ENCODE results near the gene MEGF6. TPM values are rescaled to one million over a fixed set of nuclear protein-coding genes. Genes with fewer than 3 reads are reported as not detected.
A peak's percentile ranks its signal among the peaks of the same experiment; 100 is the strongest.

The MEGF6 gene
- total and polyA plus RNA-seq, 9 of the 15 experiments (the other 6 are each of a cell fraction or from before 2014, with no cell fraction given): 0.03 to 1.7 (median 0.24) TPM; not detected in 3

DNA sequence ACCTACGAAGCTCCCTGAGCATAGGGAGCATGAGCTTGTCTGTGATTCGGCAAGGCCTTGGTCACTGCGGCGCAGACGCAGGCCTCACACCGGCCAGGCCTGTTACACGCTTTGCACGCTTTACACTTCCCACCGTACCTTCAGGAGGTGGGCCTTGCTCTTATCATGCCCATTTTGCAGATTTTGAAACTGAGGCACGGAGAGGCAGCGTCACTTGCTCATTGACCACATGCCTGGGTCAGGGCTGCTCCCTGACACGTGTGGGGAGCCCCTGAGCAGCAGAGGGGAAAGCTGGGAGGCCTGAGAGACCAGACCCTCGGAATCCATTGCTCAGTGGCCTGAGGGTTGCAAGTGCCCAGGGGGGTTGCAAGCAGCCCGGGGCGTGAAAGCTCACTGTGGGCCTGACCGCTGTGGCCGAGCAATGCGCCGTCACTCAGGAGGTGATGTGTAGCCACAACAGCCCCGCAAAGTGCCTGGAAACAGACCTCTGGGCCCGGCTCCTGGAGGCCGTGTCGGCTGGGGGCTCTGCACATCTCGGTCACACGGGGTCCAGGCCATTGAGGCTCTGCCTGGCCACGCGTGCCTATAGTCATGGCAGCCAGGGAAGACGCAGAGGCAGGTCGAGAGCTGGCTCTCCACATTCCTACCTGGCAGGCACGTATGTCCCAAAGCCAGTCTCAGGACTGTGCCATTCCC, 149.9 kb downstream of the MEGF6 start:
- no peaks in the 10 kb centered on the region for H3K79me2 ChIP-seq (ENCODE audit: control insufficient read depth, insufficient read depth, low read length)
- no peak for FAIRE-seq
- peaks cover 57% of the 10 kb centered on the region for H4K20me1 ChIP-seq (replicated peaks; ENCODE audit: control insufficient read depth, insufficient read depth, low read length)
- no peaks in the 10 kb centered on the region for H3K9me3 ChIP-seq (replicated peaks; ENCODE audit: control insufficient read depth, insufficient read depth, low read depth, low read length)
- H3K4me3 ChIP-seq: no peak overlapping the region
- no peak overlapping the region for H3K4me2 ChIP-seq (ENCODE audit: insufficient read depth, low read length)
- peaks cover 0 to 30% of the 10 kb centered on the region in 2 experiments; a peak in 2 of 5 replicates for H3K4me1 ChIP-seq (replicated peaks in 1 of 2; ENCODE audit: control insufficient read depth in 2 of 2, insufficient read depth in 2 of 2, low read length in 2 of 2)
- CTCF ChIA-PET (ENCODE audit: low intra/inter-chr PET ratio): no interaction called here
- peaks cover 67 to 94% of the 10 kb centered on the region in 2 experiments; a peak in 4 of 5 replicates for H3K27me3 ChIP-seq (ENCODE audit: control insufficient read depth in 2 of 2, insufficient read depth in 2 of 2, low read length in 2 of 2)
- H3K9ac ChIP-seq (ENCODE audit: insufficient read depth in 1 of 2, low read depth in 2 of 2, low read length in 2 of 2): no peak overlapping the region; a peak in 1 of 4 replicates
- in situ Hi-C loops (cut with MboI): no loop called here
- BruUV-seq (replicated peaks): no TSS peak
- H3K36me3 ChIP-seq (ENCODE audit: control insufficient read depth, insufficient read depth, low read length): no peaks in the 10 kb centered on the region
- no peak for ATAC-seq
- no peaks in the 10 kb centered on the region for H3K9me1 ChIP-seq (ENCODE audit: control insufficient read depth, insufficient read depth, low read length)
- 11% methylated on average over 30 of the region's 30 CpGs for WGBS (ENCODE audit: insufficient coverage, low coverage, missing lambda C conversion rate)
- POLR2A ChIA-PET: no interaction called here
- DNase-seq (ENCODE audit: extremely low read depth in 1 of 4, low spot score in 3 of 4): no peak
- intact Hi-C loops (cut with micrococcal nuclease): no loop called here
- H3K27ac ChIP-seq (ENCODE audit: extremely low read depth, low read depth, low read length): no peak overlapping the region
- H2AFZ ChIP-seq (ENCODE audit: low read depth, low read length): no peak overlapping the region
- TF ChIP-seq ZFX (CRISPR knock-in tag; IDR thresholded peaks at IDR 0.05): no peak
- TF ChIP-seq FOXJ3 (CRISPR knock-in tag; IDR thresholded peaks at IDR 0.05): no peak
- TF ChIP-seq ZNF133 (CRISPR knock-in tag; IDR thresholded peaks at IDR 0.05): no peak
- TF ChIP-seq, protein P1, sequence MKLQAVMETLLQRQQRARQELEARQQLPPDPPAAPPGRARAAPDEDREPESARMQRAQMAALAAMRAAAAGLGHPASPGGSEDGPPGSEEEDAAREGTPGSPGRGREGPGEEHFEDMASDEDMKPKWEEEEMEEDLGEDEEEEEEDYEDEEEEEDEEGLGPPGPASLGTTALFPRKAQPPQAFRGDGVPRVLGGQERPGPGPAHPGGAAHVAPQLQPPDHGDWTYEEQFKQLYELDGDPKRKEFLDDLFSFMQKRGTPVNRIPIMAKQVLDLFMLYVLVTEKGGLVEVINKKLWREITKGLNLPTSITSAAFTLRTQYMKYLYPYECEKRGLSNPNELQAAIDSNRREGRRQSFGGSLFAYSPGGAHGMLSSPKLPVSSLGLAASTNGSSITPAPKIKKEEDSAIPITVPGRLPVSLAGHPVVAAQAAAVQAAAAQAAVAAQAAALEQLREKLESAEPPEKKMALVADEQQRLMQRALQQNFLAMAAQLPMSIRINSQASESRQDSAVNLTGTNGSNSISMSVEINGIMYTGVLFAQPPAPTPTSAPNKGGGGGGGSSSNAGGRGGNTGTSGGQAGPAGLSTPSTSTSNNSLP (IDR thresholded peaks at IDR 0.05; ENCODE audit: borderline replicate concordance, low read depth, low read length): no peak
- peak; percentile 53; the same call in 1 of the 2 replicates for TF ChIP-seq ADNP (tag; IDR thresholded peaks at IDR 0.05)
- TF ChIP-seq NUFIP1 (IDR thresholded peaks at IDR 0.05; ENCODE audit: partially characterized antibody): no peak
- TF ChIP-seq RFX1 (IDR thresholded peaks at IDR 0.05): no peak
- TF ChIP-seq FOXA3 (CRISPR knock-in tag; conservative IDR thresholded peaks at IDR 0.05 in 1 of 2, IDR thresholded peaks at IDR 0.05 in 1 of 2): no peak
- TF ChIP-seq NFIC (IDR thresholded peaks at IDR 0.05): no peak
- no peak for TF ChIP-seq SAFB2 (IDR thresholded peaks at IDR 0.05; ENCODE audit: borderline replicate concordance, low read depth, low read length, severe bottlenecking)
- TF ChIP-seq CEBPG (CRISPR knock-in tag; IDR thresholded peaks at IDR 0.05): no peak
- TF ChIP-seq CEBPG (tag; conservative IDR thresholded peaks at IDR 0.05 in 1 of 2, IDR thresholded peaks at IDR 0.05 in 1 of 2): no peak
- TF ChIP-seq NRF1 (conservative IDR thresholded peaks at IDR 0.05 in 1 of 2, IDR thresholded peaks at IDR 0.05 in 1 of 2): peak; percentile 26 to 50; a peak in 3 of 4 replicates
- TF ChIP-seq, protein P2, sequence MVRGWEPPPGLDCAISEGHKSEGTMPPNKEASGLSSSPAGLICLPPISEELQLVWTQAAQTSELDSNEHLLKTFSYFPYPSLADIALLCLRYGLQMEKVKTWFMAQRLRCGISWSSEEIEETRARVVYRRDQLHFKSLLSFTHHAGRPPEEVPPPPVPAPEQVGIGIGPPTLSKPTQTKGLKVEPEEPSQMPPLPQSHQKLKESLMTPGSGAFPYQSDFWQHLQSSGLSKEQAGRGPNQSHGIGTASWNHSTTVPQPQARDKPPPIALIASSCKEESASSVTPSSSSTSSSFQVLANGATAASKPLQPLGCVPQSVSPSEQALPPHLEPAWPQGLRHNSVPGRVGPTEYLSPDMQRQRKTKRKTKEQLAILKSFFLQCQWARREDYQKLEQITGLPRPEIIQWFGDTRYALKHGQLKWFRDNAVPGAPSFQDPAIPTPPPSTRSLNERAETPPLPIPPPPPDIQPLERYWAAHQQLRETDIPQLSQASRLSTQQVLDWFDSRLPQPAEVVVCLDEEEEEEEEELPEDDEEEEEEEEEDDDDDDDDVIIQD (CRISPR knock-in tag; IDR thresholded peaks at IDR 0.05): no peak
- no peak for TF ChIP-seq ASH1L (IDR thresholded peaks at IDR 0.05; ENCODE audit: borderline replicate concordance, low read depth, partially characterized antibody)
- TF ChIP-seq, protein P3, sequence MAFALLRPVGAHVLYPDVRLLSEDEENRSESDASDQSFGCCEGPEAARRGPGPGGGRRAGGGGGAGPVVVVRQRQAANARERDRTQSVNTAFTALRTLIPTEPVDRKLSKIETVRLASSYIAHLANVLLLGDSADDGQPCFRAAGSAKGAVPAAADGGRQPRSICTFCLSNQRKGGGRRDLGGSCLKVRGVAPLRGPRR (CRISPR knock-in tag; IDR thresholded peaks at IDR 0.05): no peak
- TF ChIP-seq TGIF2 (CRISPR knock-in tag; IDR thresholded peaks at IDR 0.05): no peak
- TF ChIP-seq, protein P4, sequence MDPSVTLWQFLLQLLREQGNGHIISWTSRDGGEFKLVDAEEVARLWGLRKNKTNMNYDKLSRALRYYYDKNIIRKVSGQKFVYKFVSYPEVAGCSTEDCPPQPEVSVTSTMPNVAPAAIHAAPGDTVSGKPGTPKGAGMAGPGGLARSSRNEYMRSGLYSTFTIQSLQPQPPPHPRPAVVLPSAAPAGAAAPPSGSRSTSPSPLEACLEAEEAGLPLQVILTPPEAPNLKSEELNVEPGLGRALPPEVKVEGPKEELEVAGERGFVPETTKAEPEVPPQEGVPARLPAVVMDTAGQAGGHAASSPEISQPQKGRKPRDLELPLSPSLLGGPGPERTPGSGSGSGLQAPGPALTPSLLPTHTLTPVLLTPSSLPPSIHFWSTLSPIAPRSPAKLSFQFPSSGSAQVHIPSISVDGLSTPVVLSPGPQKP (CRISPR knock-in tag; IDR thresholded peaks at IDR 0.05): no peak

All from K562 (cell line).